Subcutaneous abdominal adipose tissue (tissue), 5 donors: ENCODE measurements around the gene PARD3B.

Experiments
- H3K27ac ChIP-seq: one replicate; pipeline ENCODE4 v1.7.0; 2013; ENCODE audit warnings: low read depth, mild to moderate bottlenecking, inconsistent platforms, low read length, moderate library complexity
- H3K27me3 ChIP-seq, 5 donors: one replicate each; pipeline ENCODE4 v1.7.0; 2013; ENCODE audit warnings: low read length in 5 of 5, inconsistent platforms in 1 of 5; ENCODE audit not compliant: control insufficient read depth in 5 of 5, insufficient read depth in 4 of 5
- H3K36me3 ChIP-seq, 5 donors: one replicate each; pipeline ENCODE4 v1.7.0; 2013; ENCODE audit warnings: low read length in 5 of 5; ENCODE audit not compliant: control insufficient read depth in 5 of 5, insufficient read depth in 5 of 5
- H3K4me1 ChIP-seq, 5 donors: one replicate each; pipeline ENCODE4 v1.7.0; 2013; ENCODE audit warnings: low read length in 5 of 5, mild to moderate bottlenecking in 3 of 5, moderate library complexity in 1 of 5; ENCODE audit not compliant: control insufficient read depth in 5 of 5, insufficient read depth in 5 of 5
- H3K4me3 ChIP-seq, 5 donors: one replicate each; pipeline ENCODE4 v1.7.0; 2013; ENCODE audit warnings: low read length in 5 of 5, low read depth in 1 of 5
- H3K9ac ChIP-seq, 5 donors: one replicate each; pipeline ENCODE4 v1.7.0; 2013; ENCODE audit warnings: low read length in 5 of 5, mild to moderate bottlenecking in 4 of 5, moderate library complexity in 3 of 5
- H3K9me3 ChIP-seq, 5 donors: one replicate each; pipeline ENCODE4 v1.7.0; 2013; ENCODE audit warnings: low read length in 5 of 5; ENCODE audit not compliant: control insufficient read depth in 5 of 5
- donor health status: healthy.
- donor health status: healthy.
- donor health status: healthy.
- donor health status: healthy.
- donor health status: healthy.

The PARD3B gene

DNA sequence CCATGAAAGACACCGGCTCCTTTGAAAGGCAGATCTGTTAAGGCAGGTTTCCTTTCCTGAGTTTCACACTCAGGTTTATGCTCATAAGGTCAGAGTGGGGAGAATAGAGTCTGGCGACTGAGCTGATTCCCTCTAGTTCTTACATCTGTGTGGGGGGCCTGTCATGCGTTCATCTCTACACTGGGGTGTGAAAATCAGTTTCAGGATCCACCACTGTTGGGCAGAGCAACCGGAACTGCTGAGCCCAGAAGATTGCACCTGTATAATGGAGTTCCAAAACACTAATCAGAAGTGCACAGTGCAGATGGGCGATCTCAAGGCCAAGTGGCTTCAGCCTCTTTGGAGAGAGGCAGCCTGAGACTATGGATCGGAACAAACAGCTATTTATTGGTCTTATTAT lies 955.7 kb downstream of the PARD3B start:
- Histone ChIP-seq H3K36me3 (peaks cover 0 to 19% (median 11%) of the 10 kb centered on the region in 5 donors), H3K4me3 (no peak overlapping the region), H3K27me3 (no peaks in the 10 kb centered on the region), H3K4me1 (peaks cover 0 to 9% (median 4%) of the 10 kb centered on the region in 5 donors), H3K9ac (no peak overlapping the region), H3K27ac (no peak overlapping the region), H3K9me3 (no peaks in the 10 kb centered on the region)

DNA sequence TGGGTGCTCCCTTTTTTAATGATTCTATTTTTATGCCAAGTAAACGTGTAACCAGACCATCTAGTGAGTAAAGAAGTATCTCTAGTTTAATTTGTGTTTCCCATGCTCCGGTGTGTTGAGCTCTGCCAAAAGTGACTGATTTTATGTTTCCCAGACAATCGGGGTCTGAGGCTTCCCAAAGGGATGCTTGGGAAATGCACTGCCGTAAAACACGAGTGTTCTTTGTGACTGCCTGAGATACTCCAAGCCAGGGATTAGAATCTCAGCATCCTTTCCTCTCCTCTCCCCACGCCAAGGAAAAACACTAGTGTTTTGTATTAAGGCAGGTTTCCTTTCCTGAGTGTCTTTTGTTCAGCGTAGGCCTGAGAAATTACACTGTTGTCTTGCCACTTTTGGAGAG lies 956.6 kb downstream of the PARD3B start:
- H3K36me3 ChIP-seq = peaks cover 0 to 19% (median 11%) of the 10 kb centered on the region in 5 donors
- no peaks in the 10 kb centered on the region for H3K27me3 ChIP-seq

DNA sequence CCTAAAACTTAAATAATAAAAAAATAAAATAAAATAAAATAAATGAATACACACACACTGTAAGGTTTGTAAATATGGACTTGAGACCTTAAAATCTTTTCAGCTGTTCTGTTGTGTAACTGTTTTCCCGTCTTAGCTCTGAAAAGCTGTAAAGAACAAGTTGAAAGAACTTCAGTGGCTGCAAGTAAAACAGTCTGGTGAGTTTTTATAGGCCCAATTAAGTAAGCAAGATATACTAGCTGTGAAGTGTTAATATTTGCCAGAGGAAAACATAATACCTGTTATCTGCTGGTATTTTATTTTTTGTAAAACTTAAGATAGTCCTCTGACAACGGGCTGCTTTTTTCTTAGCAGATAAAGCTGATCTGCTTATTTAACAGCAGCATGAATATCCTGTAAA lies 960.1 kb downstream of the PARD3B start:
- peaks cover 0 to 11% (median 8%) of the 10 kb centered on the region in 5 donors for H3K36me3 ChIP-seq
- no peaks in the 10 kb centered on the region for H3K9me3 ChIP-seq
- H3K27ac ChIP-seq = no peak overlapping the region
- no peaks in the 10 kb centered on the region for H3K27me3 ChIP-seq
- H3K9ac ChIP-seq = no peak overlapping the region
- H3K4me3 ChIP-seq = no peak overlapping the region
- H3K4me1 ChIP-seq = no peaks in the 10 kb centered on the region

More for the DNA sequence above, 956.6 kb downstream of the PARD3B start:
- H3K9me3 ChIP-seq = no peaks in the 10 kb centered on the region
- H3K27ac ChIP-seq = no peak overlapping the region
- peaks cover 0 to 4% (median 0%) of the 10 kb centered on the region in 5 donors for H3K4me1 ChIP-seq
- no peak overlapping the region for H3K4me3 ChIP-seq
- H3K9ac ChIP-seq = no peak overlapping the region

DNA sequence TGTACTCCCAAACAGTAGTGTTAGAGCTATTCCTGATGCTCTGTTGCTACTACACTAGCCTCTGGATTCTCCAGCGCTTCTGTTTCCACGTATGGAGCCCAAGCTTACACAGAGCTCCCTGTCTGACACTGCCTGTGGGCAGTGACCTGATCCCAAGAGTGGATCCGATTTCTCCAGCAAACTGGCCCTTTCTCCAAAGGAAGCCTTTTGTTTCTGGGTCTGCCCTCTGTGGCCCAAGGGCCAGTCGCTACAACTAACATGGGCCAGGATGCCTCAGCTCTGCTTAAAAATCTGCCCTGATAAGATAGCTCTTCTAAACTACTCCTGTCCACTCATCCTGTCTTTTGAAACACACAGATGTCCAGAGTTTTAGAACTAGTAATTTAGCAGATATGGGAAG lies 964.4 kb downstream of the PARD3B start:
- Histone ChIP-seq H3K9ac (no peak overlapping the region), H3K4me3 (no peak overlapping the region), H3K36me3 (no peaks in the 10 kb centered on the region), H3K4me1 (no peaks in the 10 kb centered on the region), H3K27me3 (no peaks in the 10 kb centered on the region), H3K9me3 (no peaks in the 10 kb centered on the region), H3K27ac (no peak overlapping the region)

DNA sequence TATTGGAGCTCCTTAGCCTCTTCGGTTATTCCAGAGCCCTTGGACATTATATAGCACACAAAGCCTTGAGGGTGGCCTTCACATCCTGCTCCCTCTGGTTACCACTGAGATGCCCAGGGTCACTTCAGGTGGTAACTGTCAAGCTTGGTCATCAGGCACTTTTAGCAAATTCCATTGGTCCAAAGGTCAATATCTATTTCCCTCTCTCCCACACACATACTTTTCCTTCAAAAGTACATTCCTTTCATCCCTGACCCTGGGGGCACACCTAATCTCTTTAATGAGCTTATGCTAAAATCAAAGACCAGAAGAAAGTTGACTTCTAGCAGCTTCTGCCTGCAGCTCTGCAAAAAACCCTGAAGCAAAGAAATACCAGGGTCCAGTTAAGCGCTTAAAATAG lies 965.1 kb downstream of the PARD3B start:
- Histone ChIP-seq H3K27ac (no peak overlapping the region), H3K4me1 (no peaks in the 10 kb centered on the region), H3K9me3 (no peaks in the 10 kb centered on the region), H3K4me3 (no peak overlapping the region), H3K9ac (no peak overlapping the region), H3K27me3 (no peaks in the 10 kb centered on the region), H3K36me3 (no peaks in the 10 kb centered on the region)

DNA sequence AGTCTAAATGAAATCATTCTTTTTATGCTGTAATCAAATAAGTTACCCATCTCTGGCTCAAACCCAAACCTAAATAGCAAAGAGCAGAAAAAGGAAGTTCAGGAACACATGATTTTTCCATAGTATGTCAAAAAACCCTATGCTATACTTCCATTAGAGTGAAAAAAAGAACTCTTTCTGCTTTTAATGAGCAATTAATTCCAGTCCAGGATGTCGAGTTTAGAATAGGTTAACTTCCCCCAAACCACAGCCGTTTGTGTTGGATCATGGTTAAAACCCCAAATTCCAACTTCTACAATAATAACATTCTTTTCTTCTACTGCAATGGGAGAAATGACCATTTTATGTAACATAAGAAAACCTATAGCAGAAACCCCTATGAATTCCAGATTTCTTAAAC lies 965.9 kb downstream of the PARD3B start:
- no peaks in the 10 kb centered on the region for H3K4me1 ChIP-seq
- no peaks in the 10 kb centered on the region for H3K27me3 ChIP-seq
- H3K9ac ChIP-seq = no peak overlapping the region
- H3K27ac ChIP-seq = no peak overlapping the region
- no peaks in the 10 kb centered on the region for H3K36me3 ChIP-seq
- no peak overlapping the region for H3K4me3 ChIP-seq
- no peaks in the 10 kb centered on the region for H3K9me3 ChIP-seq

DNA sequence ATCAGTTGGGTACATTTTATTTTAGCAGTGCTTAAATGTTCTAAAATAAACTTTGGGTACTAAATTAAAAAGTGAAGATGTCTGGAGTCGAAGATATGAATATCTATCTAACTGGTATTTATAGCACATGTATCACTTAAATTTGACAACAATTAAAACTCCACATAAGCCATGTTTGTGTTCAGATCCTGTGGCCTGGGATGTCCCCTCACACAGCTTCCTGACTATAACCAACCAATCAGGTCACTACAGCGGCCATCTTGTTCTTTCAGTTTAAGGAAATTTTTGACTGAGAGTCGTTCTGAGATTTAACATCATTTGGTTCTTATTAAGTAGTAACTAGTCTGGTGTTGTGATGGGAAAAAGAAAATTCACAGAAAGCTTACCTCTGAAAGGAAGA lies 966.4 kb downstream of the PARD3B start:
- Histone ChIP-seq H3K36me3 (no peaks in the 10 kb centered on the region), H3K27me3 (no peaks in the 10 kb centered on the region), H3K9me3 (no peaks in the 10 kb centered on the region), H3K4me3 (no peak overlapping the region), H3K9ac (no peak overlapping the region), H3K4me1 (no peaks in the 10 kb centered on the region), H3K27ac (no peak overlapping the region)

DNA sequence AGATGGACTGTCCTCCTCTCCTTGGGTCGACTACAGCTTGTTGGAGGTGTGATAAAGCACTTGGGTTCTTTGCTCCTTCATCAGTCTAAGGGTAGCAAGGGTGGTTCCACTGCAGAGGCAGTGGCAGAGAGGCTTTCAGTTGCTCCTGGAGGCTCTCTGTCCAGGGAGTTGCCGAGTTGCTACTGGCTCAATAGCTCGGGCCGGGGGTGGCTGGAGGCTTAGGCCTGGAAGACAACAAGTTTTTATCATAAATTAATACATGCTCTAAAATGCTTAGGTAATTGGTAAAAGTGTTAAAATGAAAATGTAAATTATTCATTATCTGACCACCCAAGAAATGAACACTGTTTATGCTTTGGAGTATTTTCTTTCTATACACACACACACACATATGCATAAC lies 975.0 kb downstream of the PARD3B start:
- Histone ChIP-seq H3K27ac (no peak overlapping the region), H3K4me3 (no peak overlapping the region), H3K27me3 (no peaks in the 10 kb centered on the region), H3K9me3 (peaks cover 5 to 15% (median 9%) of the 10 kb centered on the region in 5 donors), H3K9ac (no peak overlapping the region), H3K4me1 (no peaks in the 10 kb centered on the region), H3K36me3 (no peaks in the 10 kb centered on the region)

DNA sequence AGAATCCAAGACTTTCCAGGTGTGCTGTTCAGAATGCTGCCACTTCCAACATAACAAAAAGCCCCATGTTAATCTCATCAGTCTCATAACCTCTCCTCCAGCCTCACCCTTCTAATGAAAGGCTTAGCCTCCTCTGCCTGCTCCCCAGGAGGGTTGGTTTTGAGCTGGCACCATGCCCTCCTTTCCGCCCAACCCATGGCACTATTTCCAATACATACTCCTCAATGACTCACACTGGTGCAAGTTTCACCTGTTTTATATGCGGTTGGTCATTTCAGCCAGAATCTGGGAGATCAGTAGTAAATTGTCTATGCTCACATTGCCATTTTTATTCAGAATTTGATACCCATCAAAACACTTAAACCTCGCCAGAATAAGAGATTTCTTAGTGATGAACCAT lies 979.4 kb downstream of the PARD3B start:
- Histone ChIP-seq H3K36me3 (no peaks in the 10 kb centered on the region), H3K27me3 (no peaks in the 10 kb centered on the region), H3K9ac (no peak overlapping the region), H3K9me3 (no peaks in the 10 kb centered on the region), H3K4me1 (no peaks in the 10 kb centered on the region), H3K4me3 (no peak overlapping the region), H3K27ac (no peak overlapping the region)

DNA sequence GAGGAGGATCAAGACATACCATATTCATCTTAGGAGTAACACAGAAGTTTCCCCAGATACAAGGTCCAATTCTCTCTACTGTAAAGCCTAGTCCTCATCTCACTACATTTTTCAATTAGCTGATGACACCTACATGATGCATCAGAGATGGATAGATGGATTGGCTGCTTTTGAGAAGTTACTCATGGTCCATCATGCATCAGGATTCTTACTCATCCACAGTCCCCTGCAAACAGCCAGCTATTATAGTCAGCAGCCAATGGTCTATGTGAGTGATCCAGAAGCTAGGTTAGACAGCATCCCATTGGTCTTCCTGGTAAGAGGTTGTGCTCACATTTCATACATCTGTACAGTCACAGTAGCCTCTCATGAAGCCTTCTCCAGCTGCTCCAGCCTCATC lies 982.5 kb downstream of the PARD3B start:
- no peak overlapping the region for H3K9ac ChIP-seq
- peaks cover 0 to 4% (median 0%) of the 10 kb centered on the region in 5 donors for H3K36me3 ChIP-seq
- no peak overlapping the region for H3K27ac ChIP-seq
- no peak overlapping the region for H3K4me3 ChIP-seq
- H3K27me3 ChIP-seq = no peaks in the 10 kb centered on the region
- H3K4me1 ChIP-seq = no peaks in the 10 kb centered on the region
- no peaks in the 10 kb centered on the region for H3K9me3 ChIP-seq

DNA sequence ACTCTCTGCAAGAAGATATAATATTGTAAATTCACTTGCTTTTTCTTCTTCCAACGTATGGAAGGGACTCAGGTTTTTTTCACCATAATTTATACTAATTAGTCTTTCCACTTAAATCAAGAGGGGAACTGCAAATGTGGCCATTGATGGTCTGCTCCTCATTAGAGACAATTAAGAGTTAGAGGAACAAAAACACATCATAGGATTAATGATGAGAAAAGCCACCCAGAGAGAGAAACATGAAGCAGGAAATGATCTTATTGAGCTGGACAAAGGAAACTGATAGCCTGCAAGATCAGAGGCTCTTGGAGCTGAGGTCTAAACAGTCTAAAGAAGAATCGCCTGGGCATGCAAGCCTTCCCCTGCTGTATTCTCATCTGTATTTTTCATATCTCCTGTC lies 985.8 kb downstream of the PARD3B start:
- Histone ChIP-seq H3K27me3 (no peaks in the 10 kb centered on the region), H3K9ac (no peak overlapping the region), H3K4me3 (no peak overlapping the region), H3K9me3 (no peaks in the 10 kb centered on the region), H3K27ac (no peak overlapping the region), H3K4me1 (no peaks in the 10 kb centered on the region), H3K36me3 (peaks cover 0 to 4% (median 0%) of the 10 kb centered on the region in 5 donors)
